Measurements from ENCODE around the gene COLEC12. TPM values are rescaled to one million over a fixed set of nuclear protein-coding genes. Genes with fewer than 3 reads are reported as not detected.

The COLEC12 gene
- total RNA-seq, 1 donor from 2014 or later, result not detected

GRCh38 chr18:506801-507200 lies 6.3 kb upstream of the COLEC12 start:
- intact Hi-C loops (cut with micrococcal nuclease), result no loop called here

- intact Hi-C loops (cut with micrococcal nuclease), result no loop called here
Observed at GRCh38 chr18:506264-506663, 5.8 kb upstream of the COLEC12 start.

GRCh38 chr18:505483-506122 lies 5.1 kb upstream of the COLEC12 start:
- intact Hi-C loops (cut with micrococcal nuclease), result no loop called here

GRCh38 chr18:501406-501714 lies 859 bp upstream of the COLEC12 start:
- intact Hi-C loops (cut with micrococcal nuclease), result no loop called here

- intact Hi-C loops (cut with micrococcal nuclease), result no loop called here
Observed at GRCh38 chr18:499776-500631, 497 bp downstream of the COLEC12 start.

- intact Hi-C loops (cut with micrococcal nuclease), result no loop called here
Observed at GRCh38 chr18:498931-499775, 1.3 kb downstream of the COLEC12 start.

GRCh38 chr18:497688-498087 lies 2.8 kb downstream of the COLEC12 start:
- intact Hi-C loops (cut with micrococcal nuclease), result no loop called here

- intact Hi-C loops (cut with micrococcal nuclease), result no loop called here
Observed at GRCh38 chr18:495452-495851, 5.0 kb downstream of the COLEC12 start.

- intact Hi-C loops (cut with micrococcal nuclease), result no loop called here
Observed at GRCh38 chr18:495017-495416, 5.5 kb downstream of the COLEC12 start.

- intact Hi-C loops (cut with micrococcal nuclease), result no loop called here
Observed at GRCh38 chr18:493986-494983, 6.2 kb downstream of the COLEC12 start.

- intact Hi-C loops (cut with micrococcal nuclease), result no loop called here
Observed at GRCh38 chr18:492451-492850, 8.1 kb downstream of the COLEC12 start.

GRCh38 chr18:490624-491023 lies 9.9 kb downstream of the COLEC12 start:
- intact Hi-C loops (cut with micrococcal nuclease), result no loop called here

- intact Hi-C loops (cut with micrococcal nuclease), result no loop called here
Observed at GRCh38 chr18:490024-490366, 10.5 kb downstream of the COLEC12 start.

- intact Hi-C loops (cut with micrococcal nuclease), result no loop called here
Observed at GRCh38 chr18:489244-490023, 11.1 kb downstream of the COLEC12 start.

GRCh38 chr18:486929-487740 lies 13.4 kb downstream of the COLEC12 start:
- intact Hi-C loops (cut with micrococcal nuclease), result no loop called here

- intact Hi-C loops (cut with micrococcal nuclease), result no loop called here
Observed at GRCh38 chr18:484749-485464, 15.6 kb downstream of the COLEC12 start.

- intact Hi-C loops (cut with micrococcal nuclease), result no loop called here
Observed at GRCh38 chr18:478681-479080, 21.8 kb downstream of the COLEC12 start.

GRCh38 chr18:477565-477964 lies 22.9 kb downstream of the COLEC12 start:
- intact Hi-C loops (cut with micrococcal nuclease), result loop anchor here (2.0 kb wide), 1 partner anchor 369 kb away; no protein-coding TSS in a partner anchor
